GM12892 (cell line): ENCODE results near the gene KRTAP16-1.
"Not testable (repeated sequence)": the region's sequence is repeated elsewhere in the genome, so short reads cannot be mapped to it uniquely, and the experiment has no call there.

Experiments used
- DNase-seq: peaks from one replicate; pipeline ENCODE4 v3.0.0; 2011; ENCODE audit not compliant: insufficient read length
- FAIRE-seq: peaks from 2 replicates; lab custom pipeline; 2011; peaks lifted over from hg19 to GRCh38; lab: Jason Lieb, UNC
- POLR2A ChIP-seq: IDR thresholded peaks from 2 replicates; pipeline ENCODE4 v1.6.1; 2011; ENCODE audit warnings: low read depth, low read length, control low read depth
- POLR2AphosphoS5 ChIP-seq: IDR thresholded peaks from 2 replicates; pipeline ENCODE4 v1.6.1; 2011; ENCODE audit warnings: low read depth, low read length, control low read depth
- TAF1 ChIP-seq: IDR thresholded peaks from 2 replicates; pipeline ENCODE4 v1.6.1; 2011; ENCODE audit warnings: low read depth, mild to moderate bottlenecking, control low read depth, low read length, borderline replicate concordance

Gene KRTAP16-1

GRCh38 chr17:41287050-41287449 is 22.1 kb downstream of the KRTAP16-1 start:
- TF ChIP-seq TAF1, result no peak
- TF ChIP-seq POLR2A, result no peak
- TF ChIP-seq POLR2AphosphoS5, result no peak
- no peak for FAIRE-seq
- DNase-seq, result no peak

GRCh38 chr17:41284546-41284945 is 24.6 kb downstream of the KRTAP16-1 start:
- no peak for DNase-seq
- TF ChIP-seq POLR2AphosphoS5 (no peak), POLR2A (no peak), TAF1 (no peak)
- no peak for FAIRE-seq

GRCh38 chr17:41284043-41284442 is 25.1 kb downstream of the KRTAP16-1 start:
- DNase-seq (no peak), FAIRE-seq (no peak)
- no peak for TF ChIP-seq POLR2AphosphoS5
- TF ChIP-seq TAF1, result no peak
- TF ChIP-seq POLR2A, result no peak

GRCh38 chr17:41278176-41278955 is 30.7 kb downstream of the KRTAP16-1 start:
- DNase-seq, result no peak
- no peak for FAIRE-seq
- TF ChIP-seq POLR2A, result no peak
- TF ChIP-seq TAF1, result no peak
- TF ChIP-seq POLR2AphosphoS5, result no peak

- not testable (repeated sequence) for FAIRE-seq
Observed at GRCh38 chr17:41275648-41276190, 33.4 kb downstream of the KRTAP16-1 start, which contains the start of gene KRTAP9-7. Gene KRTAP9-7 (plus strand): TSS chr17:41275698. CDS start chr17:41275698, 0 bp downstream.

GRCh38 chr17:41271858-41272257 is 37.3 kb downstream of the KRTAP16-1 start:
- TF ChIP-seq POLR2AphosphoS5 (no peak), POLR2A (no peak), TAF1 (no peak)
- DNase-seq, result no peak
- FAIRE-seq, result no peak

More at GRCh38 chr17:41275648-41276190, 33.4 kb downstream of the KRTAP16-1 start, which contains the start of gene KRTAP9-7:
- not testable (repeated sequence) for DNase-seq

- not testable (repeated sequence) for FAIRE-seq, DNase-seq
Observed at GRCh38 chr17:41271323-41271722, 37.8 kb downstream of the KRTAP16-1 start.

GRCh38 chr17:41267711-41268110 is 41.4 kb downstream of the KRTAP16-1 start:
- DNase-seq (no peak), FAIRE-seq (no peak)
- no peak for TF ChIP-seq POLR2A
- no peak for TF ChIP-seq POLR2AphosphoS5
- no peak for TF ChIP-seq TAF1

- TF ChIP-seq POLR2A (no peak), POLR2AphosphoS5 (no peak), TAF1 (no peak)
- FAIRE-seq (no peak), DNase-seq (no peak)
Observed at GRCh38 chr17:41265078-41265477, 44.0 kb downstream of the KRTAP16-1 start, which contains the start of gene KRTAP9-6. Gene KRTAP9-6 (plus strand): TSS chr17:41265378. CDS start chr17:41265378, 0 bp downstream.

- TF ChIP-seq TAF1 (no peak), POLR2A (no peak), POLR2AphosphoS5 (no peak)
- FAIRE-seq (no peak), DNase-seq (no peak)
Observed at GRCh38 chr17:41264599-41264998, 44.5 kb downstream of the KRTAP16-1 start.

- no peak for TF ChIP-seq TAF1
- no peak for TF ChIP-seq POLR2AphosphoS5
- no peak for TF ChIP-seq POLR2A
- DNase-seq (no peak), FAIRE-seq (no peak)
Observed at GRCh38 chr17:41263212-41263611, 45.9 kb downstream of the KRTAP16-1 start.

- TF ChIP-seq POLR2A (no peak), TAF1 (no peak), POLR2AphosphoS5 (no peak)
- no peak for FAIRE-seq
- no peak for DNase-seq
Observed at GRCh38 chr17:41258406-41258805, 50.7 kb downstream of the KRTAP16-1 start.
